Liver (tissue), 9 donors: ENCODE data around the gene TICAM2. TPM values are rescaled to one million over a fixed set of nuclear protein-coding genes. Genes with fewer than 3 reads are reported as not detected.

Experiments
- DNase-seq: peaks from one replicate; pipeline ENCODE4 v3.0.0-alpha.2; 2017; ENCODE audit warnings: low spot score
- H3K27ac ChIP-seq, 2 donors: one replicate each; pipeline ENCODE4 v1.7.0; 2013; ENCODE audit warnings: inconsistent platforms in 2 of 2, low read length in 2 of 2, control low read depth in 1 of 2, low read depth in 1 of 2, mild to moderate bottlenecking in 1 of 2
- H3K27me3 ChIP-seq, 4 donors: one replicate each; pipeline versions ENCODE4 v1.6.1 to v1.7.0; 2013; ENCODE audit warnings: low read length in 3 of 4, inconsistent platforms in 1 of 4, mild to moderate bottlenecking in 1 of 4, moderate library complexity in 1 of 4; ENCODE audit not compliant: control insufficient read depth in 4 of 4, insufficient read depth in 4 of 4
- H3K36me3 ChIP-seq, 4 donors: one replicate each; pipeline versions ENCODE4 v1.6.1 to v1.7.0; 2013; ENCODE audit warnings: low read length in 3 of 4, mild to moderate bottlenecking in 3 of 4, low read depth in 1 of 4, moderate library complexity in 1 of 4; ENCODE audit not compliant: control insufficient read depth in 4 of 4, insufficient read depth in 3 of 4
- H3K4me1 ChIP-seq, 4 donors: one replicate each; pipeline versions ENCODE4 v1.6.1 to v1.7.0; 2013; ENCODE audit warnings: low read length in 3 of 4, mild to moderate bottlenecking in 3 of 4, moderate library complexity in 1 of 4; ENCODE audit not compliant: control insufficient read depth in 4 of 4, insufficient read depth in 4 of 4
- H3K4me3 ChIP-seq, 3 donors: one replicate each; pipeline versions ENCODE4 v1.6.1 to v1.7.0; 2013; ENCODE audit warnings: low read length in 3 of 3, control low read depth in 1 of 3, low read depth in 1 of 3, mild to moderate bottlenecking in 1 of 3
- H3K9ac ChIP-seq, 2 donors: one replicate each; pipeline ENCODE4 v1.7.0; 2013; ENCODE audit warnings: low read length in 2 of 2, mild to moderate bottlenecking in 2 of 2, moderate library complexity in 2 of 2, control low read depth in 1 of 2, low read depth in 1 of 2
- H3K9me3 ChIP-seq, 4 donors: one replicate each; pipeline versions ENCODE4 v1.6.1 to v1.7.0; 2013; ENCODE audit warnings: low read length in 3 of 4; ENCODE audit not compliant: control insufficient read depth in 4 of 4
- ATF3 ChIP-seq: IDR thresholded peaks from 2 replicates; pipeline ENCODE4 v1.6.1; 2016; ENCODE audit warnings: antibody characterized with exemption
- CTCF ChIP-seq: fragments of 150-350 bp; IDR thresholded peaks from 2 replicates; pipeline ENCODE4 v1.5.1; 2017; ENCODE audit warnings: improper control_type of control experiment, low read depth, low read length; ENCODE audit not compliant: missing input control
- FOXA1 ChIP-seq: IDR thresholded peaks from 2 replicates; pipeline ENCODE4 v1.6.1; 2016; ENCODE audit warnings: antibody characterized with exemption
- FOXA2 ChIP-seq: IDR thresholded peaks from 2 replicates; pipeline ENCODE4 v1.6.1; 2016; ENCODE audit warnings: antibody characterized with exemption
- GABPA ChIP-seq, 2 donors: IDR thresholded peaks in 1 of 2; conservative IDR thresholded peaks in 1 of 2; 2 replicates each; pipeline ENCODE4 v1.6.1; 2016; ENCODE audit warnings: antibody characterized with exemption in 2 of 2, mild to moderate bottlenecking in 1 of 2, moderate library complexity in 1 of 2
- HNF4A ChIP-seq, 2 donors: conservative IDR thresholded peaks; 2 replicates each; pipeline ENCODE4 v1.6.1; 2016; ENCODE audit warnings: antibody characterized with exemption in 2 of 2, mild to moderate bottlenecking in 2 of 2
- HNF4G ChIP-seq: IDR thresholded peaks from 2 replicates; pipeline ENCODE4 v1.6.1; 2016; ENCODE audit warnings: antibody characterized with exemption
- JUND ChIP-seq, 2 donors: IDR thresholded peaks; 2 replicates each; pipeline ENCODE4 v1.6.1; 2016; ENCODE audit warnings: antibody characterized with exemption in 2 of 2
- MAX ChIP-seq: IDR thresholded peaks from 2 replicates; pipeline ENCODE4 v1.6.1; 2016; ENCODE audit warnings: antibody characterized with exemption
- NR2F2 ChIP-seq: IDR thresholded peaks from 2 replicates; pipeline ENCODE4 v1.6.1; 2016; ENCODE audit warnings: antibody characterized with exemption
- RAD21 ChIP-seq, 2 donors: IDR thresholded peaks; 2 replicates each; pipeline ENCODE4 v1.6.1; 2016; ENCODE audit warnings: antibody characterized with exemption in 2 of 2, mild to moderate bottlenecking in 2 of 2
- REST ChIP-seq: IDR thresholded peaks from 2 replicates; pipeline ENCODE4 v1.6.1; 2016; ENCODE audit warnings: antibody characterized with exemption, mild to moderate bottlenecking
- RXRA ChIP-seq, 2 donors: IDR thresholded peaks; 2 replicates each; pipeline ENCODE4 v1.6.1; 2017 to 2018; ENCODE audit warnings: antibody characterized with exemption in 2 of 2, mild to moderate bottlenecking in 1 of 2
- SP1 ChIP-seq: IDR thresholded peaks from 2 replicates; pipeline ENCODE4 v1.6.1; 2018; ENCODE audit warnings: antibody characterized with exemption, mild to moderate bottlenecking
- TAF1 ChIP-seq: conservative IDR thresholded peaks from 2 replicates; pipeline ENCODE4 v1.6.1; 2016; ENCODE audit warnings: antibody characterized with exemption, mild to moderate bottlenecking
- ZBTB33 ChIP-seq: IDR thresholded peaks from 2 replicates; pipeline ENCODE4 v1.6.1; 2016; ENCODE audit warnings: antibody characterized with exemption
- WGBS: extraction: QIAGEN DNeasy Blood & Tissue Kit; methylation state at CpG from one replicate; pipeline ENCODE4 v1.1.7; 2013; 5-methylcytosine and 5-hydroxymethylcytosine counted together
- polyA plus RNA-seq, 2 donors: library from polyadenylated mRNA; stranded (reverse) in 1 of 2; unstranded in 1 of 2; fragments of 200-250 nt in 1 of 2; fragments of >200 nt in 1 of 2; fragmentation: Nextera tagmentation in 1 of 2; extraction: Ambion mirVana in 1 of 2; gene quantifications; one replicate each; pipeline versions ENCODE4 v1.2.1 to v1.2.3, GENCODE V29; 2013 to 2015
- total RNA-seq, 2 donors: library from RNA; depleted of rRNA; stranded (reverse); fragments of >200 nt; gene quantifications; one replicate each; pipeline ENCODE4 v1.2.3, GENCODE V29; 2014
- donor health status: healthy.
- donor health status: healthy.
- donor health status: healthy.
- donor health status: healthy.
- donor health status: healthy.

The TICAM2 gene
- total and polyA plus RNA-seq, 4 donors = 0.50 to 1.5 (median 0.95) TPM

GRCh38 chr5:115575167-115576070, 26.9 kb downstream of the TICAM2 start:
- H3K27ac ChIP-seq = no peak overlapping the region
- H3K4me1 ChIP-seq = no peaks in the 10 kb centered on the region
- WGBS = 87% methylated on average over 5 of the region's 5 CpGs
- no peak overlapping the region for H3K9ac ChIP-seq
- no peaks in the 10 kb centered on the region for H3K27me3 ChIP-seq
- no peak for TF ChIP-seq FOXA1
- TF ChIP-seq HNF4A (conservative IDR thresholded peaks at IDR 0.05) = no peak
- TF ChIP-seq MAX = no peak
- H3K36me3 ChIP-seq = no peaks in the 10 kb centered on the region
- H3K4me3 ChIP-seq = no peak overlapping the region
- no peaks in the 10 kb centered on the region for H3K9me3 ChIP-seq
- no peak for DNase-seq

- no peaks in the 10 kb centered on the region for H3K9me3 ChIP-seq
- no peak overlapping the region for H3K27ac ChIP-seq
- no peak for DNase-seq
- H3K4me3 ChIP-seq = no peak overlapping the region
- H3K36me3 ChIP-seq = no peaks in the 10 kb centered on the region
- TF ChIP-seq JUND (IDR thresholded peaks at IDR 0.05) (no peak), FOXA1 (no peak), REST (no peak), TAF1 (no peak), SP1 (no peak), HNF4A (conservative IDR thresholded peaks at IDR 0.05) (no peak), FOXA2 (no peak), ATF3 (no peak), CTCF (no peak), HNF4G (no peak), RXRA (IDR thresholded peaks at IDR 0.05) (no peak), NR2F2 (no peak), GABPA (IDR thresholded peaks at IDR 0.05 in 1 of 2, conservative IDR thresholded peaks at IDR 0.05 in 1 of 2) (no peak), MAX (no peak), RAD21 (IDR thresholded peaks at IDR 0.05) (no peak), ZBTB33 (no peak)
- no peaks in the 10 kb centered on the region for H3K4me1 ChIP-seq
- no peaks in the 10 kb centered on the region for H3K27me3 ChIP-seq
- no peak overlapping the region for H3K9ac ChIP-seq
- WGBS = 88% methylated on average over 2 of the region's 2 CpGs
These were observed 29.1 kb downstream of the TICAM2 start for GRCh38 chr5:115573133-115573532.
